Measurements from ENCODE around the gene WDR45B. TPM values are rescaled to one million over a fixed set of nuclear protein-coding genes. Genes with fewer than 3 reads are reported as not detected.

Gene WDR45B
- total RNA-seq, 1 experiment from 2014 or later = 110 TPM

- Histone ChIP-seq H4K20me1 (ENCODE audit: control insufficient read depth, insufficient read depth, insufficient read length) (no peaks in the 10 kb centered on the region), H2BK5ac (ENCODE audit: insufficient read length, low read length) (no peak overlapping the region), H3K9ac (ENCODE audit: extremely low read depth, insufficient read length, low read length) (no peak overlapping the region), H3K14ac (ENCODE audit: insufficient read depth, low read length) (0 out of 2 replicates have a peak overlapping the region, but pooled peaks have one; percentile 18), H2BK20ac (ENCODE audit: low read depth, low read length, poor library complexity, severe bottlenecking) (no peak overlapping the region), H2AFZ (ENCODE audit: low read length) (no peak overlapping the region), H3K27me3 (ENCODE audit: insufficient read depth, low read length) (no peaks in the 10 kb centered on the region), H4K5ac (ENCODE audit: insufficient read length, low read depth, low read length) (no peak overlapping the region), H3K4ac (ENCODE audit: low read depth, low read length) (no peak overlapping the region), H3K23me2 (ENCODE audit: insufficient read length, low read depth, low read length, poor library complexity, severe bottlenecking) (no peaks in the 10 kb centered on the region), H3K4me1 (ENCODE audit: insufficient read depth, low read length) (no peaks in the 10 kb centered on the region), H3K79me1 (ENCODE audit: insufficient read depth, low read depth, low read length, poor library complexity, severe bottlenecking) (peaks cover 2% of the 10 kb centered on the region), H2BK15ac (ENCODE audit: low read depth, low read length) (no peak overlapping the region), H2BK12ac (ENCODE audit: insufficient read length, low read depth, low read length) (no peak overlapping the region), H3K27ac (ENCODE audit: insufficient read length, low read depth, low read length) (no peak overlapping the region), H4K8ac (replicated peaks; ENCODE audit: insufficient read length, low read depth, low read length) (no peak overlapping the region), H3T11ph (ENCODE audit: low read length) (no peak overlapping the region), H3K4me2 (ENCODE audit: insufficient read depth, insufficient read length, low read length) (peak overlapping the region; percentile 16), H3K56ac (ENCODE audit: insufficient read length, low read depth, low read length) (no peak overlapping the region), H2AK5ac (ENCODE audit: insufficient read length, low read length) (no peak overlapping the region), H4K91ac (ENCODE audit: insufficient read length, low read depth, low read length) (no peak overlapping the region), H3K9me3 (ENCODE audit: control insufficient read depth, low read depth, low read length) (no peaks in the 10 kb centered on the region), H3K79me2 (ENCODE audit: insufficient read depth, low read length) (no peaks in the 10 kb centered on the region), H2BK120ac (ENCODE audit: low read depth, low read length, poor library complexity, severe bottlenecking) (no peak overlapping the region), H3K18ac (ENCODE audit: insufficient read length, low read depth, low read length) (no peak overlapping the region), H3K23ac (ENCODE audit: insufficient read length, low read depth, low read length) (no peak overlapping the region)
- H3K4me1 Mint-ChIP-seq = peaks cover 4 to 10% of the 10 kb centered on the region in 2 experiments; a peak in 3 of 4 replicates
- peak; percentile 82 for DNase-seq
- H3K9me3 Mint-ChIP-seq = no peaks in the 10 kb centered on the region
- peak overlapping the region; percentile 33 to 47; a peak in 3 of 5 replicates for H3K4me3 Mint-ChIP-seq
- WGBS (ENCODE audit: extremely low coverage, insufficient read length, low lambda C conversion rate) = no CpG with 5 or more reads among the region's 29 CpGs
- TF ChIP-seq CTCF (conservative IDR thresholded peaks at IDR 0.05) = no peak
- peak overlapping the region in 2 of 3 experiments; percentile 80 to 95; a peak in 6 of 7 replicates for H3K27ac Mint-ChIP-seq
- no peaks in the 10 kb centered on the region; the same call in 1 of the 2 replicates for H3K27me3 Mint-ChIP-seq (ENCODE audit: low read depth)
- H3K36me3 Mint-ChIP-seq (ENCODE audit: insufficient read depth in 1 of 3, low read depth in 3 of 3) = peaks cover 30 to 67% (median 57%) of the 10 kb centered on the region in 3 experiments; a peak in 6 of 7 replicates
Observed at GRCh38 chr17:82592767-82593589, 55.3 kb downstream of the WDR45B start.
